GM21619 (cell line): ENCODE results near the gene ZNF438.
"Not testable (repeated sequence)": the region's sequence is repeated elsewhere in the genome, so short reads cannot be mapped to it uniquely, and the experiment has no call there.

Experiments
- ATAC-seq: cut with Tn5 transposase; IDR thresholded peaks from one replicate; pipeline ENCODE4 v1.9.1; 2021; ENCODE audit not compliant: unreplicated experiment

ZNF438 gene

GRCh38 chr10:31042670-31043069 lies 11.0 kb upstream of the ZNF438 start:
- no peak for ATAC-seq

- no peak for ATAC-seq
Measured at GRCh38 chr10:31041011-31041410, 9.3 kb upstream of the ZNF438 start.

DNA sequence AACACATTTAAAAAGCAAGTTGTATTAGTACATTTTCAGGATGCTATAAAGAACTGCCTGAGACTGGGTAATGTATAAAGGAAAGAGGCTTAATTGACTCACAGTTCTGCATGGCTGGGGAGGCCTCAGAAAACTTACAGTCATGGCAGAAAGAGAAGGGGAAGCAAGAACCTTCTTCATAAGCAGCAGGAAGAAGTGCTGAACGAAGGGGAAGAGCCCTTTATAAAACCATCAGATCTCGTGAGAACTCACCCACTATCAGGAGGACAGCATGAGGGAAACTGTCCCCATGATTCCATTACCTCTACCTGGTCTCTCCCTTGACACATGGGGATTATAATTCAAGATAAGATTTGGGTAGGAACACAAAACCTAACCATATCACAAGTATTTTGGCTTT lies 7.3 kb upstream of the ZNF438 start:
- ATAC-seq: not testable (repeated sequence)

GRCh38 chr10:31037749-31038148 lies 6.1 kb upstream of the ZNF438 start:
- no peak for ATAC-seq

GRCh38 chr10:31036209-31036608 lies 4.5 kb upstream of the ZNF438 start:
- no peak for ATAC-seq

- no peak for ATAC-seq
Measured at GRCh38 chr10:31035266-31035798, 3.7 kb upstream of the ZNF438 start.

DNA sequence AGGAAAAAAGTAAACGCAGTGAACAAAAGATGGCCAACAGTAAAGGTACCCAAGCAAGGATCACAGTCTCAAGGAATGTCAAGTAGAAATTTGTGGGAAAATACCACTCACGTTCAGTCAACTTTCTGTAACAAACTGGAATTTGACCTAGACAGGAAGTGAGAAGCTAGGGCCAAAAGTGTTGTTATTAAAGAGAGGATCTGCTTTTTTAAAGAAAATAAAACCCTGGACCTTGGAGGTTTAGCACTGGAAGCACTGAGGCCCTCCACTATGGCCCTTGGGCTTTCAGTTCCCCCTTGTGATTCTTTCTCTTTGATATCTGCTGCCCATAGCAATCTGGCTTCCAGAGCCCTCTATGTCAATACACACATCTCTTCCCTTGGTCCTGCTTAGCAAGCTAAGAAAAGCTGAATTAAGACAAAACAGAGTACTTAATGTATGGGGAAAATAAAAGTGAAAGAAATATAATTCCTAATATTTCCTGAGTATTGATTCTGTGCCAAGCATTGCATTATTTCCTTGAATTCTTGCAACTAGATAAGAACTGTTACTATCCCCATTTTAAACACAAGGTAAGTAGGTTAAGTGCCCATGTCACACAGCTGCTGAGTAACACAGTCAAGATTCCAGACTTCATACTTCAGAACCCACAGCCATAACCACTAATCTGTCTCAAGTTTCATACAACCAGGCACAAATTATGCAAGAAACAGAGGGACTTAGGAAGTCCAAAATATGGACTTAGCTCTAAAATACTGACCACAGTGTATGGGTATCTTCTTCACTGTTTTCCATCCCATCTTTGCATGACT lies 2.6 kb upstream of the ZNF438 start:
- ATAC-seq: no peak

GRCh38 chr10:31033147-31033546 lies 1.5 kb upstream of the ZNF438 start:
- ATAC-seq: no peak

DNA sequence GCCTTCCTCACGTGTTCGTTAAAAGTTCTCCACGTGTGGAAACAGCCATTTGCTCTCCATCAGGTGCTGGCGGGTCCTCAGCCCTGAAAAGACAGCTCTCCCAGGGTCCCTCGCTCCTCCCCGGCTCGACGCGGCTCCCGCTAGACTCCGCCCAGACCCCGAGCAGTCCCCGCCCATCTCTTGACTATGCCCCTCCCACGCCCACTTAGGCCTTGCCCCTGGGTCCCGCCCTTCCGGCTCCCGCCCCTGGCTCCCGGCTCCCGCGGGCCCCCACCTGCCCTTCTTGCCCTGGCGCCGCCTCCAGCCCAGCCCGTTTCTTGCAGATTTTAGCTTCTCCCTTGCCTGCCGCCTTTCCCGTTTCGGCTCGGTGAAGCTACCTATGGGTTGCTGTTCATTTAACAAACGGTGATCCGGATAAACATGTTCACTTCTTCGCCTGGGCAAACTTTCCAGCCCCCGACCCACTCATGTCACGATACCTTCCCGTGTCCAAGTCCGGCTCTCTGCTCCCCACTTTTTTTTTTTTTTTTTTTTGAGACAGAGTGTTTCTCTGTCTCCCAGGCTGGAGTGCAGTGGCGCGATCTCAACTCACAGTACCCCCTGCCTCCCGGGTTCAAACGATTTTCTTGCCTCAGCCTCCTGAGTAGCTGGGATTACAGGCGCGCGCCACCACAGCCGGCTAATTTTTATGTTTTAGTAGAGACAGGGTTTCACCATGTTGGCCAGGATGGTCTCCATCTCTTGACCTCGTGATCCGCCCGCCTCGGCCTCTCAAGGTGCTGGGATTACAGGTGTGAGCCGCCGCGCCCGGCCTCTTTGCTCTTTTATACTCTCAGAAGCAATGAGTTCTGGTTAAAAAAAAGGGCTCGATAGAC lies 830 bp upstream of the ZNF438 start:
- peak; percentile 82 for ATAC-seq

DNA sequence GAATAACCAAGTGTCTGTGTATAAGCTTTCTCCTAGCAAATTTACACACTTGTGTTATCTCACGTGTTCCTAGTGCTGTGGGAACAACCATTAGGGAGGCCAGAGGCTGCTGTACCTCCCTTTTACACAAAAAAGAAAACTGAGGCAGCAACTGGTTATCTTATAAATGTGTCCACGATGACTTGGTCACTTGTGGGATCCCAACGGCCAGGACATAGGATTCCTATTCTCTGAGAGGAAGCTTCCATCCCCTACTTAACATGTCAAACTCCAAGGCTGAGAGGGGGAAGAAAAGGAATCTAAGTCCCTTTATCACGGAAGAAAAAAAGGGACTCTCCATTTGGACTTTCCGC lies 484 bp downstream of the ZNF438 start:
- no peak for ATAC-seq

- no peak for ATAC-seq
Measured at GRCh38 chr10:31030800-31031199, 865 bp downstream of the ZNF438 start.

- no peak for ATAC-seq
Measured at GRCh38 chr10:31030260-31030659, 1.4 kb downstream of the ZNF438 start.

DNA sequence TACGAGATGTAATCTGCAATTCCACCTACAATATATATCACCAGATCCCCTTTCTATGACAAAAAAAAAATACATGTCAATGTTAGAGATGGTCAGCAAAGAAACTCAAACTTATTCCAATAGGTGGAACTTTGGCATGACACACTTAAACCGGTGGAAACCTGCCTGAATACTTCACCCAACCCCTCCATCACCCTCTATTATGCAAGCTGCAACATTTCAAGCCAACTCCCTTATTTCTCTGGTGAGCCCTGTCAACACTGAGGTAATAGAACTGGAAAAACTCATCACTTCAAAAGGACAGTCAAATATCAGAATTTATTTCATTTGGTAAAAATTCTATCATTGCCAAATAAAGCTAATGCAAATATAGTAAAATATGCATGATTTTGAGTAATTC lies 3.6 kb downstream of the ZNF438 start:
- no peak for ATAC-seq

GRCh38 chr10:31026279-31026678 lies 5.4 kb downstream of the ZNF438 start:
- ATAC-seq: not testable (repeated sequence)

DNA sequence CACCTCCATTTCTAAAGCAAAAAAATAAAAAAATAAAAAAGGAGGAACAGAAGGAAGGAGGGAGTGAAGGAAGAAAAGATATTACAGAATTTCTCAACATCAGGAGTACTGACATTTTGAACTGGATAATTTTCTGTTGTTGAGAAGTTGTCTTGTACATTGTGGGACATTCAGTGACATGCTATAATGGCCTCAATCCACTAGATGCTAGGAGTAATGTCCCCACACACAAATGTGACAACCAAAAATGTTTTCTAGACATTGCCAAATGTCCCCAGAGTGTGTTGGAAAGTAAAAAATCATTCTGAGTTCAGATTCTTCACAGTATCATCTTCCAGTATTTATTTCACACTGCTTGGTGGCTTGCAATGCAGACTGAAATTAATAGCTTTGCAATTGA lies 6.5 kb downstream of the ZNF438 start:
- no peak for ATAC-seq

- ATAC-seq: no peak
Measured at GRCh38 chr10:31023558-31023957, 8.1 kb downstream of the ZNF438 start.

- ATAC-seq: no peak
Measured at GRCh38 chr10:31020209-31020608, 11.5 kb downstream of the ZNF438 start.

DNA sequence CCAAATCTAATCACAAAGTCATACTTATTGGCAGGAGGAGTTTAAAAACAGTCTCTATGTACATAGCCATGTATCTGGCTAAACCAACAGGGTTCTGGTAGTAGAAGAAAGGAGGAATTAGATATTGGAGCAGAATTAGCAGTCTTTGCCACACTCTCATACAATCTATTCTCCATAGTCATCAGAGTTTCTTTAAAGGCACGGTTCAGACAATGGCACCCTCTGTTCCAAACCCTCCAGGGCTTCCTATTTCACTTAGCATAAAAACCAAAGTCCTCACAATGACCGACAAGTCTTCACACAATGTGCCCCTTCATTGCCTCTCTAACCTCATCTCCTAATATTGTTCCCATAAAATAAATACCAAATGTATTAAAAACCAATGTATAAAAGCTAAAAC lies 12.7 kb downstream of the ZNF438 start:
- no peak for ATAC-seq

- ATAC-seq: no peak
Measured at GRCh38 chr10:31018356-31018750, 13.3 kb downstream of the ZNF438 start.

DNA sequence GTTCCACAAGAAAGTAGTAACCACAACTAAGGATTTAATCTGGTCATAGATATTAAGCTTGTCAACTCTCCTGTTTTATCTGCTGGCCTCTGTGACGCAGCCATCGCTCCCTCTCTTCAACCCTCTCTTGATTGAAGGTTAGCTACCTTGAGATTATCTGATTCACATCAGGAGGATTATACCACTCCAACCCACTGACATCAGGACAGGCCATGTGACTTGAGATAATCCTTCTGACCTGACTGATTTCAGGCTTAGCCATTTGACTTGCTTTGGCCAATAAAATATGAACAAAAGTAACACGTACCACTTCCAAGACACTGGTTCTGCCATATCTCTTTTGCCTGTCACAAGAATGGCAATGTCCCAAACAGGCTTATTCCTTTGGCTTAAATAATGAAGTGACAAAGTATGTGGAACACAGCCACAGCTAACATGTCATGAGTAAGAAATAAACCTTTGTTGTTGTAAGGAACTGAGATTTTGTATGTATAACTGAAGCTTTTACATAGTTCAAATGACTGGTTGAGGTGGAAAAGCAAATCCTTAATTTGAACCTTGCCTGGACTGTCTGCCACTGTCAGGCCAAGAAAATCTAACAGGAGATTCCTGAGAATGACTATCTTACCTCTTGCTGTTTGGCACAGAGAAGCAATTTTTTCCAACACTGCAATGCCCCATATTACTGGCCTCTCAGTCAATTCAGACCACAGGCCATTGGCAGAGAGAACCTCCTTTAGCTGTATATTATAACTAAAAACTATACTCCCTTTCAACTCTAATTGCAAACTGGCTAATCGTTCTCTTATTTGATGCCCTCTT lies 13.9 kb downstream of the ZNF438 start:
- ATAC-seq: no peak
